Thyroid gland (tissue), 4 donors: Measurements from ENCODE around the gene TRPC4. TPM values are rescaled to one million over a fixed set of nuclear protein-coding genes. Genes with fewer than 3 reads are reported as not detected.

ENCODE experiments used
- DNase-seq, 2 donors: peaks; one replicate each; pipeline ENCODE4 v3.0.0-alpha.2; 2019
- H3K27ac ChIP-seq, 3 donors: fragments of 200-600 bp; sonication (generic); 1 replicate in 2 of 3; 2 replicates in 1 of 3; pipeline ENCODE4 v1.5.1; 2016 to 2019; ENCODE audit warnings: mild to moderate bottlenecking in 1 of 3, moderate library complexity in 1 of 3
- H3K27me3 ChIP-seq: fragments of 200-600 bp; sonication (generic); one replicate; pipeline ENCODE4 v1.5.1; 2019
- H3K36me3 ChIP-seq, 2 donors: fragments of 200-600 bp; sonication (generic); one replicate each; pipeline ENCODE4 v1.5.1; 2016 to 2019
- H3K4me1 ChIP-seq, 2 donors: fragments of 200-600 bp; sonication (generic); one replicate each; pipeline ENCODE4 v1.5.1; 2017 to 2019
- H3K4me3 ChIP-seq, 3 donors: fragments of 200-600 bp; sonication (generic); replicated peaks in 1 of 3; 1 replicate in 2 of 3; 2 replicates in 1 of 3; pipeline ENCODE4 v1.5.1; 2016; ENCODE audit warnings: mild to moderate bottlenecking in 1 of 3
- H3K9me3 ChIP-seq: fragments of 200-600 bp; sonication (generic); one replicate; pipeline ENCODE4 v1.5.1; 2017
- CTCF ChIP-seq, 6 experiments: fragments of 200-600 bp in 3 of 6; fragments of 450-650 bp in 3 of 6; sonication (generic) in 3 of 6; IDR thresholded peaks; one replicate each; pipeline ENCODE4 v1.5.1; 2016 to 2019; ENCODE audit warnings: antibody characterized with exemption in 6 of 6, mild to moderate bottlenecking in 2 of 6, inconsistent platforms in 1 of 6, moderate library complexity in 1 of 6
- POLR2A ChIP-seq, 2 donors: fragments of 450-650 bp; IDR thresholded peaks; one replicate each; pipeline ENCODE4 v1.6.1; 2017; ENCODE audit warnings: antibody characterized with exemption in 2 of 2, mild to moderate bottlenecking in 2 of 2, moderate library complexity in 1 of 2
- WGBS, 2 donors: methylation state at CpG; one replicate each; pipeline ENCODE4 v1.1.5; 2017; 5-methylcytosine and 5-hydroxymethylcytosine counted together
- intact Hi-C: fragments of 100-400 bp; cut with DNase I; formaldehyde crosslinking; loops from one replicate; pipeline ENCODE4 v1.15.1; 2023
- total RNA-seq, 4 donors: library from RNA; depleted of rRNA; stranded (reverse); fragments of >200 nt; gene quantifications; one replicate each; pipeline ENCODE4 v1.2.3, GENCODE V29; 2016

Gene TRPC4
- total RNA-seq, 4 donors from 2014 or later = 0.11 to 3.2 (median 0.79) TPM

- Histone ChIP-seq H3K27me3 (peaks cover 3% of the 10 kb centered on the region), H3K4me3 (no peak overlapping the region), H3K9me3 (no peaks in the 10 kb centered on the region), H3K36me3 (no peaks in the 10 kb centered on the region), H3K4me1 (no peaks in the 10 kb centered on the region), H3K27ac (no peak overlapping the region)
- 71 to 78% methylated on average over 3 of the region's 3 CpGs for WGBS, 2 donors
- intact Hi-C loops = no loop called here
- TF ChIP-seq CTCF (IDR thresholded peaks at IDR 0.05) = no peak
- TF ChIP-seq POLR2A (IDR thresholded peaks at IDR 0.05) = no peak
- no peak for DNase-seq
These were observed 223.0 kb downstream of the TRPC4 start for GRCh38 chr13:37646531-37646930.

- intact Hi-C loops = no loop called here
- Histone ChIP-seq H3K4me3 (no peak overlapping the region), H3K36me3 (no peaks in the 10 kb centered on the region), H3K4me1 (no peaks in the 10 kb centered on the region), H3K27me3 (peaks cover 3% of the 10 kb centered on the region), H3K9me3 (no peaks in the 10 kb centered on the region), H3K27ac (no peak overlapping the region)
- 34 to 35% methylated on average over 7 of the region's 7 CpGs for WGBS, 2 donors
- DNase-seq = no peak
- TF ChIP-seq POLR2A (IDR thresholded peaks at IDR 0.05) = no peak
- TF ChIP-seq CTCF (IDR thresholded peaks at IDR 0.05) = no peak
These were observed 224.3 kb downstream of the TRPC4 start for GRCh38 chr13:37645181-37645740.

- TF ChIP-seq CTCF (IDR thresholded peaks at IDR 0.05) = no peak
- TF ChIP-seq POLR2A (IDR thresholded peaks at IDR 0.05) = no peak
- no peaks in the 10 kb centered on the region for H3K4me1 ChIP-seq
- H3K4me3 ChIP-seq = no peak overlapping the region
- no peak for DNase-seq
- H3K27ac ChIP-seq = no peak overlapping the region
- no peaks in the 10 kb centered on the region for H3K9me3 ChIP-seq
- H3K27me3 ChIP-seq = no peaks in the 10 kb centered on the region
- H3K36me3 ChIP-seq = no peaks in the 10 kb centered on the region
- intact Hi-C loops = no loop called here
- WGBS, 2 donors = 94 to 96% methylated on average over 2 of the region's 2 CpGs
These were observed 228.2 kb downstream of the TRPC4 start for GRCh38 chr13:37641391-37641790.

- intact Hi-C loops = no loop called here
- TF ChIP-seq CTCF (IDR thresholded peaks at IDR 0.05) (peak in 1 of 6 experiments; percentile 20), POLR2A (IDR thresholded peaks at IDR 0.05) (no peak)
- no peak for DNase-seq
These were observed 229.1 kb downstream of the TRPC4 start for GRCh38 chr13:37640499-37640898.

GRCh38 chr13:37636701-37637100 is 232.9 kb downstream of the TRPC4 start:
- H3K9me3 ChIP-seq = no peaks in the 10 kb centered on the region
- H3K36me3 ChIP-seq = no peaks in the 10 kb centered on the region
- no peak for DNase-seq
- intact Hi-C loops = no loop called here
- H3K4me3 ChIP-seq = no peak overlapping the region
- no peak overlapping the region for H3K27ac ChIP-seq
- H3K27me3 ChIP-seq = no peaks in the 10 kb centered on the region
- WGBS, 2 donors = 48 to 51% methylated on average over 8 of the region's 8 CpGs
- H3K4me1 ChIP-seq = no peaks in the 10 kb centered on the region
- no peak for TF ChIP-seq CTCF (IDR thresholded peaks at IDR 0.05)
- no peak for TF ChIP-seq POLR2A (IDR thresholded peaks at IDR 0.05)

More at GRCh38 chr13:37640499-37640898, 229.1 kb downstream of the TRPC4 start:
- H3K27ac ChIP-seq = no peak overlapping the region
- no peaks in the 10 kb centered on the region for H3K9me3 ChIP-seq
- no peak overlapping the region for H3K4me3 ChIP-seq
- no peaks in the 10 kb centered on the region for H3K36me3 ChIP-seq
- no peaks in the 10 kb centered on the region for H3K4me1 ChIP-seq
- no peaks in the 10 kb centered on the region for H3K27me3 ChIP-seq
- WGBS, 2 donors = 21 to 25% methylated on average over 2 of the region's 2 CpGs
